Gastrocnemius medialis (tissue), 4 donors: ENCODE measurements around the gene CTNNBL1. TPM values are rescaled to one million over a fixed set of nuclear protein-coding genes. Genes with fewer than 3 reads are reported as not detected.

Experiments
- ATAC-seq, 2 donors: fragments of 150-250 bp; one replicate each; pipeline ENCODE4 v1.9.1; 2016
- DNase-seq, 2 donors: peaks; one replicate each; pipeline ENCODE4 v3.0.0-alpha.2; 2019
- H3K27ac ChIP-seq, 4 donors: fragments of 200-600 bp; sonication (generic); 1 replicate in 1 of 4; 2 replicates in 3 of 4; pipeline ENCODE4 v1.5.1; 2016 to 2018; ENCODE audit warnings: mild to moderate bottlenecking in 2 of 4, moderate library complexity in 1 of 4
- H3K27me3 ChIP-seq, 3 donors: fragments of 200-600 bp; sonication (generic) in 2 of 3; 1 replicate in 1 of 3; 2 replicates in 2 of 3; pipeline versions ENCODE4 v1.5.1 to v1.6.0; 2016 to 2019; ENCODE audit warnings: mild to moderate bottlenecking in 1 of 3, moderate library complexity in 1 of 3
- H3K36me3 ChIP-seq, 2 donors: fragments of 200-600 bp; sonication (generic) in 1 of 2; one replicate each; pipeline ENCODE4 v1.5.1; 2017 to 2018
- H3K4me1 ChIP-seq, 2 donors: fragments of 200-600 bp; sonication (generic) in 1 of 2; one replicate each; pipeline ENCODE4 v1.5.1; 2016 to 2017; ENCODE audit warnings: mild to moderate bottlenecking in 2 of 2
- H3K4me3 ChIP-seq, 4 donors: fragments of 200-600 bp; sonication (generic) in 3 of 4; 1 replicate in 1 of 4; 2 replicates in 3 of 4; pipeline ENCODE4 v1.5.1; 2016 to 2019; ENCODE audit warnings: mild to moderate bottlenecking in 2 of 4
- H3K9me3 ChIP-seq, 3 donors: fragments of 200-600 bp; sonication (generic) in 2 of 3; 1 replicate in 1 of 3; 2 replicates in 2 of 3; pipeline ENCODE4 v1.5.1; 2016 to 2019
- CTCF ChIP-seq, 5 experiments: fragments of 450-650 bp in 3 of 5; fragments of 200-600 bp in 2 of 5; sonication (generic) in 2 of 5; IDR thresholded peaks in 4 of 5; conservative IDR thresholded peaks in 1 of 5; 1 replicate in 4 of 5; 2 replicates in 1 of 5; pipeline ENCODE4 v1.5.1; 2016 to 2019; ENCODE audit warnings: antibody characterized with exemption in 5 of 5, mild to moderate bottlenecking in 3 of 5, moderate library complexity in 3 of 5
- POLR2A ChIP-seq, 2 donors: fragments of 450-650 bp; IDR thresholded peaks; one replicate each; pipeline ENCODE4 v1.6.1; 2017; ENCODE audit warnings: antibody characterized with exemption in 2 of 2, mild to moderate bottlenecking in 2 of 2, moderate library complexity in 2 of 2
- in situ Hi-C, 4 donors: fragments of 200-750 bp; cut with MboI; loops; one replicate each; pipeline versions ENCODE4 v1.15.0 to v1.8.0; 2017; ENCODE audit warnings: low sequenced_read_pairs in 4 of 4
- intact Hi-C: fragments of 100-400 bp; cut with DNase I; formaldehyde crosslinking; loops from one replicate; pipeline ENCODE4 v1.15.1; 2023; ENCODE audit warnings: low total_unique reads
- total RNA-seq, 4 donors: library from RNA; depleted of rRNA; stranded (reverse); fragments of >200 nt; gene quantifications; one replicate each; pipeline versions ENCODE4 v1.1.0 to v1.2.3, GENCODE V29; 2016

Gene CTNNBL1
- total RNA-seq, 4 donors from 2014 or later, result 23.1 to 35.4 (median 30.3) TPM

DNA sequence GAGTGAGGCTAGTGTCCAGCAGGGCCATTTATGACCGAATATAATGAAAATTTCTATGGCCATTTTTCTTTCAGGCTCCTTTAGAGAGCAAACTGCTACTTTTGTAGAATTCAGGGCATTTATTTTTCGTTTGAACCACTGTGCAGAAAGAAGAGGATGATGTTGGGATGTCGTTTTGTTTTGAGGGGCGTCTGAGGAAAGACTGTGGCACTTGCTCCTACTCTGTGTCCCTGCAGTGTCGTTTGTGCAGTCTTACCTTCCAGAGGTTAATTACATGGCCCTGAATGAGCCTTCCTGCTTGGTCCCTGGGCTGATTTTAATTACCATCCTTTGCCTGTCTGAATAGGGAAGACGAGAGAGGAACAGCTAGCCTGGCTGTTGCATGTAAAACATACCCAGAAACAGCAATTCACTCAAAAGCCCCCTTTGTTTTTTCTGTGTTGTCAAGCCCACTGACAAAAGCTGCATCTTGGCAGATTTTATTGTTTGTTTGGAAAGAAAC lies 65.3 kb downstream of the CTNNBL1 start:
- no peaks in the 10 kb centered on the region for H3K36me3 ChIP-seq
- TF ChIP-seq POLR2A (IDR thresholded peaks at IDR 0.05) (no peak), CTCF (IDR thresholded peaks at IDR 0.05 in 4 of 5, conservative IDR thresholded peaks at IDR 0.05 in 1 of 5) (no peak)
- intact Hi-C loops (loop anchor here (5.0 to 10.0 kb wide), 2 partner anchors 406 to 463 kb away; partner anchors contain the start of gene TGM2), in situ Hi-C loops (loop anchor here in 1 of 4 donors (25.0 kb wide), 1 partner anchor 228 kb away; no protein-coding TSS in a partner anchor)
- no peaks in the 10 kb centered on the region for H3K27me3 ChIP-seq
- ATAC-seq (no peak), DNase-seq (no peak)
- H3K4me1 ChIP-seq, result peaks cover 5 to 10% of the 10 kb centered on the region in 2 donors
- H3K4me3 ChIP-seq, result no peak overlapping the region
- no peaks in the 10 kb centered on the region for H3K9me3 ChIP-seq
- H3K27ac ChIP-seq, result no peak overlapping the region

GRCh38 chr20:37759761-37760209 lies 66.0 kb downstream of the CTNNBL1 start:
- in situ Hi-C loops (loop anchor here in 1 of 4 donors (25.0 kb wide), 1 partner anchor 228 kb away; no protein-coding TSS in a partner anchor), intact Hi-C loops (loop anchor here (5.0 to 10.0 kb wide), 2 partner anchors 405 to 463 kb away; partner anchors contain the start of gene TGM2)
- Histone ChIP-seq H3K27ac (no peak overlapping the region), H3K36me3 (no peaks in the 10 kb centered on the region), H3K9me3 (no peaks in the 10 kb centered on the region), H3K4me3 (no peak overlapping the region), H3K27me3 (no peaks in the 10 kb centered on the region), H3K4me1 (peaks cover 5 to 10% of the 10 kb centered on the region in 2 donors)
- ATAC-seq, result no peak
- no peak for TF ChIP-seq POLR2A (IDR thresholded peaks at IDR 0.05)
- no peak for TF ChIP-seq CTCF (IDR thresholded peaks at IDR 0.05 in 4 of 5, conservative IDR thresholded peaks at IDR 0.05 in 1 of 5)
- DNase-seq, result no peak

DNA sequence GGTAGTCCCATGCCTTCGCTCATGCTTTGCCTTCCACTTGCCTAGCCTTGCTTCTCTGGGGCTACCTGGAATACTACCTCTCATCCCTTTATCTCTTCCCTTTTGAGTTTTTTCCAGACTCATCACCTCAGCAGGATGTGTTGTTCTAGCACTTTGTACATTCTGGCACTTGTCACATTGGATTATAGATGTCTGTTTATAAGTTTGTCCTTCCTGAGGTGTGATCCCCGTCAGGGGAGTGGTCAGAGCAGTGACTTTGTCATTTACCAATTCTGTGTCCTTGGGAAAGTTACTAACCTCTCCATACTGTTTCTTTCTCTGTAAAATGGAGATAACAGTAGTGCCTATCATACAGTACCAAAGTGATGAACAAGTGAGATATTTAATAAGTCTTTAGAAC lies 66.5 kb downstream of the CTNNBL1 start:
- in situ Hi-C loops (loop anchor here in 1 of 4 donors (25.0 kb wide), 1 partner anchor 227 kb away; no protein-coding TSS in a partner anchor), intact Hi-C loops (no loop called here)
- Histone ChIP-seq H3K36me3 (peaks cover 0 to 5% of the 10 kb centered on the region in 2 donors), H3K4me1 (peaks cover 5 to 10% of the 10 kb centered on the region in 2 donors), H3K27ac (no peak overlapping the region), H3K9me3 (no peaks in the 10 kb centered on the region), H3K27me3 (no peaks in the 10 kb centered on the region), H3K4me3 (no peak overlapping the region)
- TF ChIP-seq POLR2A (IDR thresholded peaks at IDR 0.05) (no peak), CTCF (IDR thresholded peaks at IDR 0.05 in 4 of 5, conservative IDR thresholded peaks at IDR 0.05 in 1 of 5) (no peak)
- DNase-seq (no peak), ATAC-seq (no peak)

- intact Hi-C loops (no loop called here), in situ Hi-C loops (loop anchor here in 1 of 4 donors (25.0 kb wide), 1 partner anchor 224 kb away; no protein-coding TSS in a partner anchor)
- H3K4me1 ChIP-seq, result peaks cover 0 to 5% of the 10 kb centered on the region in 2 donors
- peaks cover 0 to 13% of the 10 kb centered on the region in 2 donors for H3K36me3 ChIP-seq
- no peaks in the 10 kb centered on the region for H3K9me3 ChIP-seq
- DNase-seq, result no peak
- ATAC-seq, result no peak
- no peak for TF ChIP-seq POLR2A (IDR thresholded peaks at IDR 0.05)
- no peak for TF ChIP-seq CTCF (IDR thresholded peaks at IDR 0.05 in 4 of 5, conservative IDR thresholded peaks at IDR 0.05 in 1 of 5)
- H3K4me3 ChIP-seq, result no peak overlapping the region
- H3K27me3 ChIP-seq, result no peaks in the 10 kb centered on the region
- no peak overlapping the region for H3K27ac ChIP-seq
Measured at GRCh38 chr20:37762716-37763485, 69.1 kb downstream of the CTNNBL1 start.
